OCI-LY7 (cell line): Measurements from ENCODE around the gene CD320. TPM values are rescaled to one million over a fixed set of nuclear protein-coding genes. Genes with fewer than 3 reads are reported as not detected.

Experiments used
- BruUV-seq: library from RNA; stranded (reverse); fragments of 400-500 nt; replicated peaks from 2 replicates; lab custom pipeline; 2021; lab: Mats Ljungman, UMichigan
- CTCF ChIA-PET: fragments of 300-600 bp; sonication (Branson Sonifier 250); formaldehyde crosslinking; loops from one replicate; lab custom pipeline; 2022; ENCODE audit warnings: antibody characterized with exemption; ENCODE audit not compliant: unreplicated experiment; lab: Charles Lee
- POLR2A ChIA-PET: fragments of 300-600 bp; sonication (Branson Sonifier 250); formaldehyde crosslinking; loops from one replicate; lab custom pipeline; 2022; ENCODE audit warnings: antibody characterized with exemption; lab: Charles Lee
- DNase-seq: peaks from one replicate; pipeline ENCODE4 v3.0.0-alpha.2; 2015; ENCODE audit warnings: low spot score
- H2AFZ ChIP-seq: fragments of 200-600 bp; sonication (generic), shearing (Covaris generic); 2 replicates; pipeline ENCODE4 v1.6.1; 2014; ENCODE audit warnings: mild to moderate bottlenecking, antibody characterized with exemption, low read length, moderate library complexity
- H3K27ac ChIP-seq: fragments of 200-600 bp; sonication (generic); 2 replicates; pipeline ENCODE4 v1.5.1; 2014; ENCODE audit warnings: mixed run types, low read depth, mild to moderate bottlenecking, moderate library complexity, low read length, inconsistent platforms; ENCODE audit not compliant: poor library complexity, severe bottlenecking
- H3K36me3 ChIP-seq: fragments of 200-600 bp; sonication (generic); 2 replicates; pipeline ENCODE4 v1.6.1; 2014; ENCODE audit warnings: mild to moderate bottlenecking, antibody characterized with exemption, low read length, moderate library complexity, mixed read lengths; ENCODE audit not compliant: insufficient read depth
- H3K4me1 ChIP-seq: fragments of 200-600 bp; sonication (generic); 2 replicates; pipeline ENCODE4 v1.5.1; 2014; ENCODE audit warnings: mild to moderate bottlenecking, low read length; ENCODE audit not compliant: insufficient read depth, poor library complexity, severe bottlenecking
- H3K4me2 ChIP-seq: fragments of 200-600 bp; sonication (generic); 2 replicates; pipeline ENCODE4 v1.6.1; 2014; ENCODE audit warnings: mild to moderate bottlenecking, low read length
- H3K4me3 ChIP-seq: fragments of 200-600 bp; sonication (generic); 2 replicates; pipeline ENCODE4 v1.5.1; 2014; ENCODE audit warnings: mild to moderate bottlenecking, low read depth, low read length; ENCODE audit not compliant: poor library complexity, severe bottlenecking
- H3K79me2 ChIP-seq: fragments of 200-600 bp; sonication (generic); 2 replicates; pipeline ENCODE4 v1.6.1; 2016; ENCODE audit warnings: low read depth, mild to moderate bottlenecking, low read length, moderate library complexity, mixed read lengths; ENCODE audit not compliant: insufficient read depth
- H3K9me2 ChIP-seq: fragments of 200-600 bp; sonication (generic); 2 replicates; pipeline ENCODE4 v1.6.1; 2016; ENCODE audit warnings: mild to moderate bottlenecking, low read length, mixed read lengths; ENCODE audit not compliant: insufficient read depth
- H3K9me3 ChIP-seq: fragments of 200-600 bp; sonication (generic); 2 replicates; pipeline ENCODE4 v1.6.1; 2014; ENCODE audit warnings: mild to moderate bottlenecking, mixed run types, low read length, mixed read lengths
- H4K20me1 ChIP-seq: fragments of 200-600 bp; sonication (generic); 2 replicates; pipeline ENCODE4 v1.6.1; 2014; ENCODE audit warnings: mild to moderate bottlenecking, antibody characterized with exemption, low read length, moderate library complexity, mixed read lengths; ENCODE audit not compliant: insufficient read depth
- CTCF ChIP-seq: fragments of 200-600 bp; sonication (generic); conservative IDR thresholded peaks from 2 replicates; pipeline ENCODE4 v1.5.1; 2014; ENCODE audit warnings: mild to moderate bottlenecking, antibody characterized with exemption, low read length, moderate library complexity, mixed read lengths
- EZH2phosphoT487 ChIP-seq: fragments of 200-600 bp; sonication (generic); IDR thresholded peaks from 2 replicates; pipeline ENCODE4 v1.6.1; 2018; ENCODE audit warnings: low read depth, borderline replicate concordance, mild to moderate bottlenecking, mixed run types, antibody characterized with exemption, low read length, moderate library complexity, mixed read lengths
- intact Hi-C: fragments of 100-400 bp; cut with micrococcal nuclease; formaldehyde crosslinking; loops from one replicate; pipeline ENCODE4 v1.10.0; 2022; ENCODE audit not compliant: unreplicated experiment
- total RNA-seq, 2 experiments: library from RNA; depleted of rRNA in 1 of 2; stranded (reverse); fragments of >200 nt in 1 of 2; shearing (Covaris generic) in 1 of 2; gene quantifications; 2 replicates each; pipeline ENCODE4 v1.2.3, GENCODE V29; 2014 to 2022

The CD320 gene
- total RNA-seq, 2 experiments from 2014 or later: 39.1 to 49.2 TPM

GRCh38 chr19:8308891-8309291 is 733 bp upstream of the CD320 start:
- ChIA-PET POLR2A (no interaction called here), CTCF (no interaction called here)
- Histone ChIP-seq H3K9me3 (no peaks in the 10 kb centered on the region), H3K4me3 (no peak overlapping the region), H2AFZ (no peak overlapping the region), H3K9me2 (no peaks in the 10 kb centered on the region), H3K79me2 (peaks cover 22% of the 10 kb centered on the region; the same call in 1 of the 2 replicates), H4K20me1 (no peaks in the 10 kb centered on the region), H3K4me2 (peak overlapping the region; percentile 88), H3K36me3 (peaks cover 62% of the 10 kb centered on the region), H3K4me1 (peaks cover 19% of the 10 kb centered on the region), H3K27ac (no peak overlapping the region)
- BruUV-seq: no TSS peak
- no peak for TF ChIP-seq CTCF
- TF ChIP-seq EZH2phosphoT487: no peak
- no peak for DNase-seq
- intact Hi-C loops: no loop called here

- Histone ChIP-seq H3K4me2 (peak overlapping the region; percentile 88), H3K9me3 (no peaks in the 10 kb centered on the region), H3K9me2 (no peaks in the 10 kb centered on the region), H3K27ac (peak overlapping the region; percentile 56), H3K79me2 (peaks cover 22% of the 10 kb centered on the region; the same call in 1 of the 2 replicates), H4K20me1 (no peaks in the 10 kb centered on the region), H3K4me3 (peak overlapping the region; percentile 77), H2AFZ (peak overlapping the region; percentile 11; the same call in 1 of the 2 replicates), H3K4me1 (peaks cover 19% of the 10 kb centered on the region), H3K36me3 (peaks cover 62% of the 10 kb centered on the region)
- CTCF ChIA-PET: no interaction called here
- DNase-seq: peak; percentile 37
- POLR2A ChIA-PET: interaction anchor here (0.7 kb wide), 2 partner anchors 75 to 536 kb away, joined by 3 read pairs; no protein-coding TSS in a partner anchor
- BruUV-seq: no TSS peak
- TF ChIP-seq CTCF (peak; percentile 34; the same call in 1 of the 2 replicates), EZH2phosphoT487 (no peak)
- intact Hi-C loops: no loop called here
Measured at GRCh38 chr19:8307400-8307964, 676 bp downstream of the CD320 start.
